HepG2 (cell line): Measurements from ENCODE around the gene FBN2. TPM values are rescaled to one million over a fixed set of nuclear protein-coding genes. Genes with fewer than 3 reads are reported as not detected.

Experiments used
- ATAC-seq: fragments of 200-7000 bp; cut with Tn5 transposase; 3 replicates; pipeline ENCODE4 v1.9.1; 2020; ENCODE audit warnings: mild to moderate bottlenecking, moderate library complexity
- BruUV-seq: library from RNA; stranded (reverse); fragments of 400-500 nt; replicated peaks from 2 replicates; lab custom pipeline; 2021; lab: Mats Ljungman, UMichigan
- CTCF ChIA-PET: fragments of 300-600 bp; formaldehyde crosslinking; extraction: SDS; loops from one replicate; lab custom pipeline; 2021; ENCODE audit warnings: low total read pairs, inconsistent platforms, low intra/inter-chr PET ratio; lab: Yijun Ruan, JAX
- POLR2A ChIA-PET: fragments of 350-600 bp; sonication (Branson Sonifier 250); formaldehyde crosslinking; loops from one replicate; lab custom pipeline; 2020; ENCODE audit warnings: antibody characterized with exemption, inconsistent platforms; lab: Yijun Ruan, JAX
- DNase-seq: peaks from one replicate; pipeline ENCODE4 v3.0.0-alpha.2; 2015; ENCODE audit warnings: low spot score
- FAIRE-seq: peaks from 3 replicates; lab custom pipeline; 2011; peaks lifted over from hg19 to GRCh38; lab: Jason Lieb, UNC
- H2AFZ ChIP-seq: one replicate; pipeline ENCODE4 v1.6.1; 2011; ENCODE audit warnings: low read length, inconsistent platforms
- H3K27ac ChIP-seq: fragments of 300-600 bp; 3 replicates; pipeline ENCODE4 v1.8.0; 2011; ENCODE audit warnings: mixed run types, mild to moderate bottlenecking, mixed read lengths, low read length, inconsistent platforms; ENCODE audit not compliant: insufficient read depth; ENCODE audit errors: extremely low read length
- H3K27me3 ChIP-seq, 2 experiments: fragments of 200-600 bp in 1 of 2; 2 replicates in 1 of 2; 3 replicates in 1 of 2; pipeline versions ENCODE4 v1.6.0 to v1.8.0; 2011; ENCODE audit warnings: low read length in 2 of 2, mild to moderate bottlenecking in 2 of 2, moderate library complexity in 2 of 2, inconsistent platforms in 1 of 2; ENCODE audit not compliant: insufficient read depth in 2 of 2, control insufficient read depth in 1 of 2
- H3K36me3 ChIP-seq, 2 experiments: fragments of 200-600 bp in 1 of 2; replicated peaks in 1 of 2; 2 replicates in 1 of 2; 3 replicates in 1 of 2; pipeline versions ENCODE4 v1.5.1 to v1.8.0; 2011; ENCODE audit warnings: low read length in 2 of 2, inconsistent platforms in 1 of 2; ENCODE audit not compliant: insufficient read depth in 2 of 2, control insufficient read depth in 1 of 2
- H3K4me1 ChIP-seq: 2 replicates; pipeline ENCODE4 v1.5.1; 2012; ENCODE audit warnings: low read length, inconsistent platforms; ENCODE audit not compliant: insufficient read depth
- H3K4me2 ChIP-seq: 2 replicates; pipeline ENCODE4 v1.6.0; 2011; ENCODE audit warnings: low read depth, low read length, inconsistent platforms
- H3K4me3 ChIP-seq, 3 experiments: fragments of 200-600 bp in 1 of 3; sonication (generic), shearing (Covaris generic) in 1 of 3; replicated peaks in 1 of 3; 2 replicates each; pipeline ENCODE4 v1.5.1; 2011 to 2016; ENCODE audit warnings: low read length in 3 of 3, inconsistent platforms in 2 of 3, low read depth in 2 of 3, mild to moderate bottlenecking in 2 of 3, control low read depth in 1 of 3, mixed read lengths in 1 of 3; ENCODE audit not compliant: insufficient read depth in 1 of 3
- H3K79me2 ChIP-seq: one replicate; pipeline ENCODE4 v1.6.1; 2011; ENCODE audit warnings: low read length, inconsistent platforms; ENCODE audit not compliant: insufficient read depth
- H3K9ac ChIP-seq: 2 replicates; pipeline ENCODE4 v1.6.0; 2011; ENCODE audit warnings: mild to moderate bottlenecking, low read depth, low read length, inconsistent platforms; ENCODE audit not compliant: insufficient read depth
- H3K9me3 ChIP-seq: 2 replicates; pipeline ENCODE4 v1.5.1; 2012; ENCODE audit warnings: mild to moderate bottlenecking, low read length
- H4K20me1 ChIP-seq: 2 replicates; pipeline ENCODE4 v1.6.0; 2011; ENCODE audit warnings: inconsistent platforms, mild to moderate bottlenecking, low read length, moderate library complexity; ENCODE audit not compliant: insufficient read depth
- ARNT2 ChIP-seq: sonication (generic); formaldehyde crosslinking; IDR thresholded peaks from 2 replicates; pipeline ENCODE4 v1.8.0; 2022; ENCODE audit warnings: mild to moderate bottlenecking, low read depth, missing genetic modification reagents, moderate library complexity
- ATF7 ChIP-seq, 2 experiments: fragments of 450-650 bp in 1 of 2; sonication (generic) in 1 of 2; formaldehyde crosslinking in 1 of 2; IDR thresholded peaks; 2 replicates each; pipeline versions ENCODE4 v1.4.0 to v1.6.1; 2016 to 2020; ENCODE audit warnings: antibody characterized with exemption in 1 of 2, mild to moderate bottlenecking in 1 of 2, missing genetic modification reagents in 1 of 2
- RBAK ChIP-seq: sonication (generic); formaldehyde crosslinking; IDR thresholded peaks from 2 replicates; pipeline ENCODE4 v1.5.1; 2020; ENCODE audit warnings: mild to moderate bottlenecking, missing genetic modification reagents
- SKI ChIP-seq: fragments of 450-650 bp; IDR thresholded peaks from one replicate; pipeline ENCODE4 v1.6.1; 2018; ENCODE audit warnings: mild to moderate bottlenecking; ENCODE audit not compliant: partially characterized antibody
- SRSF9 ChIP-seq: fragments of 200-400 bp; formaldehyde crosslinking; IDR thresholded peaks from 2 replicates; pipeline ENCODE4 v1.6.1; 2018; ENCODE audit warnings: borderline replicate concordance, mild to moderate bottlenecking, low read depth, low read length; ENCODE audit not compliant: insufficient read depth, poor library complexity, severe bottlenecking
- ZFP82 ChIP-seq: sonication (generic); formaldehyde crosslinking; IDR thresholded peaks from 2 replicates; pipeline ENCODE4 v1.5.1; 2020; ENCODE audit warnings: mild to moderate bottlenecking, missing genetic modification reagents, borderline replicate concordance
- ZNF337 ChIP-seq: sonication (generic); formaldehyde crosslinking; IDR thresholded peaks from 2 replicates; pipeline ENCODE4 v1.5.1; 2020; ENCODE audit warnings: missing genetic modification reagents, low read depth, mild to moderate bottlenecking, borderline replicate concordance
- ZNF790 ChIP-seq: sonication (generic); formaldehyde crosslinking; IDR thresholded peaks from 2 replicates; pipeline ENCODE4 v1.8.0; 2022; ENCODE audit warnings: missing genetic modification reagents, mild to moderate bottlenecking, borderline replicate concordance
- ZNF891 ChIP-seq: sonication (generic); formaldehyde crosslinking; IDR thresholded peaks from 2 replicates; pipeline ENCODE4 v1.5.0; 2020; ENCODE audit warnings: mild to moderate bottlenecking, missing genetic modification reagents
- WGBS: methylation state at CpG from one replicate; pipeline ENCODE4 v1.1.6; 2017; ENCODE audit warnings: low lambda C conversion rate; 5-methylcytosine and 5-hydroxymethylcytosine counted together
- in situ Hi-C: cut with HindIII; loops from 2 replicates; pipeline ENCODE4 v1.10.0; 2017; ENCODE audit warnings: low pct_unique_long_range_greater_than_20kb; ENCODE audit not compliant: extremely low pct_ligation_motif_present
- intact Hi-C: fragments of 100-400 bp; cut with micrococcal nuclease; formaldehyde crosslinking; loops from one replicate; pipeline ENCODE4 v1.10.0; 2022; ENCODE audit not compliant: unreplicated experiment
- polyA plus RNA-seq, 8 experiments: library from polyadenylated mRNA; depleted of rRNA in 3 of 8; stranded (reverse) in 7 of 8; unstranded in 1 of 8; fragments of >200 nt; fragmentation: Illumina TruSeq in 4 of 8; extraction: Trizol in 4 of 8; gene quantifications; 2 replicates each; pipeline versions ENCODE4 v1.2.1 to v1.2.3, GENCODE V29; 2011 to 2016; ENCODE audit warnings: low read depth in 4 of 8, missing spikeins in 1 of 8, mixed read lengths in 1 of 8; ENCODE audit not compliant: insufficient read depth in 1 of 8
- total RNA-seq, 5 experiments: library from RNA; depleted of rRNA; stranded (reverse); fragments of >200 nt; fragmentation: Illumina TruSeq; extraction: Trizol; gene quantifications; 2 replicates each; pipeline ENCODE4 v1.2.3, GENCODE V29; 2016; ENCODE audit warnings: low read depth in 1 of 5
- TF ChIP-seq, protein P1 (sequence below): sonication (generic); formaldehyde crosslinking; IDR thresholded peaks from 2 replicates; pipeline ENCODE4 v1.4.0; 2020; ENCODE audit warnings: missing genetic modification reagents
- TF ChIP-seq, protein P2 (sequence below): sonication (generic); formaldehyde crosslinking; IDR thresholded peaks from 2 replicates; pipeline ENCODE4 v1.4.0; 2020; ENCODE audit warnings: missing genetic modification reagents, mild to moderate bottlenecking, borderline replicate concordance

FBN2 gene
- total and polyA plus RNA-seq, 2 of the 13 experiments (the other 11 are each of a cell fraction or from before 2014, with no cell fraction given), result not detected

DNA sequence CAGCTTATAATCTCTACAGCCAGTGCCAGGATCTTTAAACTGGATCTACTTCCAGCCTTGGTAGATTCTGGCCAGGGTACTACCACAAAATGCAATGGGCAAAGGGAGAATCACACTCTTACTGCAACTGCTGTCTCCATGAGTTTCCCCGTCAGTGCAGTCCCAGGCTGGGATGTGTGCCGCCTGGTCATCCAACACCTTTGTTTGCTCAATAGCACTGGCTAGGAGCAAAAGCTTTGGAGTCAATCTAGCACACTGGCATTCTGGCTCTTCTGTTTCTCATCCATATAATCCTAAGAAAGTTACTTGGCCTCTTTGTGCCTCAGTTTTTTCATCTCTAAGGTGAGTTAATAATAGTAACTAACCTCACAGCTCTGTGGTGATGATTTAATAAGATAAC lies 96.9 kb downstream of the FBN2 start:
- no peak overlapping the region for H3K4me3 ChIP-seq
- H3K27me3 ChIP-seq, result no peaks in the 10 kb centered on the region
- BruUV-seq, result no TSS peak
- FAIRE-seq (no peak), DNase-seq (no peak), ATAC-seq (no peak)
- POLR2A ChIA-PET, result no interaction called here
- no peak overlapping the region for H3K9ac ChIP-seq
- in situ Hi-C loops (no loop called here), intact Hi-C loops (no loop called here)
- CTCF ChIA-PET, result no interaction called here
- no peaks in the 10 kb centered on the region for H3K79me2 ChIP-seq
- no peaks in the 10 kb centered on the region for H3K9me3 ChIP-seq
- H3K4me1 ChIP-seq, result no peaks in the 10 kb centered on the region
- no peaks in the 10 kb centered on the region for H4K20me1 ChIP-seq
- H3K36me3 ChIP-seq, result no peaks in the 10 kb centered on the region
- no peak overlapping the region for H3K4me2 ChIP-seq
- no peak overlapping the region for H3K27ac ChIP-seq
- TF ChIP-seq ATF7 (IDR thresholded peaks at IDR 0.05) (no peak), ATF7 (CRISPR knock-in tag; IDR thresholded peaks at IDR 0.05) (no peak), ARNT2 (no peak), ZNF891 (CRISPR knock-in tag) (no peak), ZNF337 (CRISPR knock-in tag) (no peak), ZFP82 (CRISPR knock-in tag) (no peak), SRSF9 (no peak), RBAK (CRISPR knock-in tag) (no peak), ZNF790 (CRISPR knock-in tag) (no peak), SKI (no peak)
- TF ChIP-seq, protein P1, sequence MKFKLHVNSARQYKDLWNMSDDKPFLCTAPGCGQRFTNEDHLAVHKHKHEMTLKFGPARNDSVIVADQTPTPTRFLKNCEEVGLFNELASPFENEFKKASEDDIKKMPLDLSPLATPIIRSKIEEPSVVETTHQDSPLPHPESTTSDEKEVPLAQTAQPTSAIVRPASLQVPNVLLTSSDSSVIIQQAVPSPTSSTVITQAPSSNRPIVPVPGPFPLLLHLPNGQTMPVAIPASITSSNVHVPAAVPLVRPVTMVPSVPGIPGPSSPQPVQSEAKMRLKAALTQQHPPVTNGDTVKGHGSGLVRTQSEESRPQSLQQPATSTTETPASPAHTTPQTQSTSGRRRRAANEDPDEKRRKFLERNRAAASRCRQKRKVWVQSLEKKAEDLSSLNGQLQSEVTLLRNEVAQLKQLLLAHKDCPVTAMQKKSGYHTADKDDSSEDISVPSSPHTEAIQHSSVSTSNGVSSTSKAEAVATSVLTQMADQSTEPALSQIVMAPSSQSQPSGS (CRISPR knock-in tag), result no peak
- TF ChIP-seq, protein P2, sequence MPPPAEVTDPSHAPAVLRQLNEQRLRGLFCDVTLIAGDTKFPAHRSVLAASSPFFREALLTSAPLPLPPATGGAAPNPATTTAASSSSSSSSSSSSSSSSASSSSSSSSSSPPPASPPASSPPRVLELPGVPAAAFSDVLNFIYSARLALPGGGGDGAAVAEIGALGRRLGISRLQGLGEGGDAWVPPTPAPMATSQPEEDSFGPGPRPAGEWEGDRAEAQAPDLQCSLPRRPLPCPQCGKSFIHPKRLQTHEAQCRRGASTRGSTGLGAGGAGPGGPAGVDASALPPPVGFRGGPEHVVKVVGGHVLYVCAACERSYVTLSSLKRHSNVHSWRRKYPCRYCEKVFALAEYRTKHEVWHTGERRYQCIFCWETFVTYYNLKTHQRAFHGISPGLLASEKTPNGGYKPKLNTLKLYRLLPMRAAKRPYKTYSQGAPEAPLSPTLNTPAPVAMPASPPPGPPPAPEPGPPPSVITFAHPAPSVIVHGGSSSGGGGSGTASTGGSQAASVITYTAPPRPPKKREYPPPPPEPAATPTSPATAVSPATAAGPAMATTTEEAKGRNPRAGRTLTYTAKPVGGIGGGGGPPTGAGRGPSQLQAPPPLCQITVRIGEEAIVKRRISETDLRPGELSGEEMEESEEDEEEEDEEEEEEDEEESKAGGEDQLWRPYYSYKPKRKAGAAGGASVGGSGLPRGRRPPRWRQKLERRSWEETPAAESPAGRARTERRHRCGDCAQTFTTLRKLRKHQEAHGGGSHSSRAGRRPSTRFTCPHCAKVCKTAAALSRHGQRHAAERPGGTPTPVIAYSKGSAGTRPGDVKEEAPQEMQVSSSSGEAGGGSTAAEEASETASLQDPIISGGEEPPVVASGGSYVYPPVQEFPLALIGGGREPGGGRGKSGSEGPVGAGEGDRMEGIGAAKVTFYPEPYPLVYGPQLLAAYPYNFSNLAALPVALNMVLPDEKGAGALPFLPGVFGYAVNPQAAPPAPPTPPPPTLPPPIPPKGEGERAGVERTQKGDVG, result no peak
- no peak overlapping the region for H2AFZ ChIP-seq
- 13% methylated on average over 2 of the region's 2 CpGs for WGBS
